Fibroblast of villous mesenchyme (primary cell): Measurements from ENCODE around the gene EPHA4. TPM values are rescaled to one million over a fixed set of nuclear protein-coding genes. Genes with fewer than 3 reads are reported as not detected.

Source experiments
- DNase-seq: peaks from one replicate; pipeline ENCODE4 v3.0.0-alpha.2; 2010; ENCODE audit warnings: low read depth
- H3K4me3 ChIP-seq: 2 replicates; pipeline ENCODE4 v1.5.1; 2011; ENCODE audit warnings: low read depth, mild to moderate bottlenecking, low read length
- total RNA-seq: library from RNA; depleted of rRNA; stranded (reverse); fragments of >200 nt; gene quantifications from 2 replicates; pipeline ENCODE4 v1.2.3, GENCODE V29; 2012
- TF ChIP-seq, protein P1 (sequence below): IDR thresholded peaks from 2 replicates; pipeline ENCODE4 v1.5.1; 2012; ENCODE audit warnings: low read depth, mild to moderate bottlenecking, low read length; ENCODE audit not compliant: insufficient read depth

EPHA4 gene
- total RNA-seq, 1 donor: 17.3 TPM

DNA sequence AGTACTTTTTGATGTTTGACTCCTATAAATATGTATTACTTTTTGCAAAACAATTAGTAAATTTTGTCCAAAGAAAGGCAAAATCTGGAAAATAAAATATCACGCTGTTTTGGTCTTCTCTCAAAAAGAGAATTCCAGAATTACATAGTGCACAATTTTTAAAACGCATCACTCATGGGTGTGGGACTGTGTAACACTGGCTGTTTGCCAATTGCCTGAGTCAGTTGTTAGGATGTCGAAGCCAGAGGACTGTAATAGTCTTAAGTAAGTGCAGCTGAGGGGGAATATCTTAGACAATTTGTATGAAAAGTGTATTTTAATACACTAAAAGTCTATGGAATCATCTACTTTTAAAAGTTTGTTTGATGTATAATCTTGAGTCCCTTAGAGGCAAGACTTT, 24.1 kb upstream of the EPHA4 start:
- peak; percentile 11 for DNase-seq
- TF ChIP-seq, protein P1, sequence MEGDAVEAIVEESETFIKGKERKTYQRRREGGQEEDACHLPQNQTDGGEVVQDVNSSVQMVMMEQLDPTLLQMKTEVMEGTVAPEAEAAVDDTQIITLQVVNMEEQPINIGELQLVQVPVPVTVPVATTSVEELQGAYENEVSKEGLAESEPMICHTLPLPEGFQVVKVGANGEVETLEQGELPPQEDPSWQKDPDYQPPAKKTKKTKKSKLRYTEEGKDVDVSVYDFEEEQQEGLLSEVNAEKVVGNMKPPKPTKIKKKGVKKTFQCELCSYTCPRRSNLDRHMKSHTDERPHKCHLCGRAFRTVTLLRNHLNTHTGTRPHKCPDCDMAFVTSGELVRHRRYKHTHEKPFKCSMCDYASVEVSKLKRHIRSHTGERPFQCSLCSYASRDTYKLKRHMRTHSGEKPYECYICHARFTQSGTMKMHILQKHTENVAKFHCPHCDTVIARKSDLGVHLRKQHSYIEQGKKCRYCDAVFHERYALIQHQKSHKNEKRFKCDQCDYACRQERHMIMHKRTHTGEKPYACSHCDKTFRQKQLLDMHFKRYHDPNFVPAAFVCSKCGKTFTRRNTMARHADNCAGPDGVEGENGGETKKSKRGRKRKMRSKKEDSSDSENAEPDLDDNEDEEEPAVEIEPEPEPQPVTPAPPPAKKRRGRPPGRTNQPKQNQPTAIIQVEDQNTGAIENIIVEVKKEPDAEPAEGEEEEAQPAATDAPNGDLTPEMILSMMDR: no peak
- H3K4me3 ChIP-seq: no peak overlapping the region

DNA sequence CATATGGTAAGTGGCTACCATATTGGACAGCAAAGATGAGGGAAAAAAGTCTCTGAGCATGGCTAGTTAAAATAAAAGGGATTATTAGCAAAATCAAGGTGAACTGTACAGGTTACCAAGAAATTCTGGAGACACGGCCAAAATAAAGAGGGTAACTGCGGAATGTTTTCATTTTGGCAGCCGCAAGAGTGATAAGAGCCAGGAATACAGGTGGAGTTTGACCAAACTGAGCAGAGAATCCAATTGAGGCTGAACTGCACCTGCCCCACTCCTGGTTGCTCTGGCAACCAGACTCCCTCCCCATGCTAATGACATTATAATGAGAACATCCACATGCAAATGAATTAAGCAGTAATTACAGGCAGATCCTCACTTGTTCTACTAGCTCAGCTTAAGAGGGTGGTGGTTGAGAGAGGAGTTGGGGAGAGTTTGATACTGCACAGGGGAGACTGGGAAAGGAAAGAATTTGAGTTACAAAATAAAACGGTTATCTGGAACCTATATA, 18.8 kb upstream of the EPHA4 start:
- DNase-seq: no peak
- TF ChIP-seq, protein P1: no peak
- H3K4me3 ChIP-seq: no peak overlapping the region

DNA sequence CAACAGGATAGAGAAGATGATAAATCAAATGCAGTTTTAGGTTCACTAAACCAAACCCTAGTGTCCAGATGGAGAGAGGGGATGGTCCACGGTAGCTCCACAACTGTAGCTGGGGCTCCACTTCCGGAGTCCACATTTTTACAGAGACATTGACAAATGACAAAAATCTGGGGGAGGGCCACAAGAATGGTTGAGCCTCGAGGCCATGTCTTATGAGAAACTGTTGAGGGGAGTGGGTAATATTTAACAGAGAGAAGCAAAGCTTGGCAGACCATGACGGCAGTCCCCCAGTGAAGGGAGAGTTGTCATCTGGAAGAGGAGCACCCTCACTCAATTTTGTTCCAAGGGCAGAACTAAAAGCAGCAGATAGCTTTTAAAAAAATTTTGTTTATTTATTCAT, 17.6 kb upstream of the EPHA4 start:
- TF ChIP-seq, protein P1: no peak
- no peak overlapping the region for H3K4me3 ChIP-seq
- DNase-seq: no peak

DNA sequence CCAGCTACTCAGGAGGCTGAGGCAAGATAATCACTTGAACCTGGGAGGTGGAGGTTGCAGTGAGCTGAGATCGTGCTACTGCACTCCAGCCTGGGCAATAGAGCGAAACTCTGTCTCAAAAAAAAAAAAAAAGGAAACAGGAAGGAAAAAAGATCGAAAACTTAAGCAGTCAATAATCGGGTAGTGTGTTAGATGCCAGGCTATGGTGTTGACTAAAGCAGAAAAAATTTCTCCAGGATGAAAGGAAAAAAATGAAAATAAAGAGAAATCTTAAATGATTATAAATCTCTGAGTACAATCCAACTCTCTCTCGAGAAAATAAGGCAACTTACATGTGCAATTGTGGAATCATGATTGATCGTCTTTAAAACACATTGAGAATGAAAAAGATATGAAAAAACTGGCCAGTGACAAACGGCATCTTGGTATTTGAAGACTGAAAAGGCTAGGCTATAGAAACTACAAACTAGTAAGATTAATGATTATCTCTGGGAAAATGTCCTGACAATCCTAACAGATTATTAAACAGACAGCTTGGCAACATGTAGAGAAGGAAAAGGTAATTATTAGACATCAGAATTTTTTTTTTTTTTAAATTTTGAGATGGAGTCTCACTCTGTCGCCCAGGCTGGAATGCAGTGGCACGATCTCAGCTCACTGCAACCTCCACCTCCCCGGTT, 16.3 kb upstream of the EPHA4 start:
- no peak overlapping the region for H3K4me3 ChIP-seq
- TF ChIP-seq, protein P1: no peak
- DNase-seq: no peak

DNA sequence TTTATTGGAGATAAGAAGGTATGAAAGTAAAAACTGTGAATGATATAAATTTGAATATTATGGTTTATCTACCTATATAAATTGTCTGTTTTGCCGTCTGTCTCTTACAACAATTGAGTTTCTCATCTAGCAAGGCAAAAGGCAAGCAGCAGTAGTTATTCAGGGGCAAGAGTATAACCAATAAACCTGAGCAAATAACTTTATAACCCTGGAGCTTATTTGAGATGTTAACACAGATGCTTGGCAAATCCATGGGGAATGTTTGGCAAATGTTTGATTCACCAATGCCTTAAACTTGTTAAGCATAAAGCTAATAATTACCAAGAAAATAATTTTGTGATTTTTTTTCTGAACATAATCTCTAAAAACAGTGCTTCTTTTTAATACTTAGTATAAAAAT, 9.9 kb upstream of the EPHA4 start:
- TF ChIP-seq, protein P1: no peak
- DNase-seq: no peak
- no peak overlapping the region for H3K4me3 ChIP-seq

DNA sequence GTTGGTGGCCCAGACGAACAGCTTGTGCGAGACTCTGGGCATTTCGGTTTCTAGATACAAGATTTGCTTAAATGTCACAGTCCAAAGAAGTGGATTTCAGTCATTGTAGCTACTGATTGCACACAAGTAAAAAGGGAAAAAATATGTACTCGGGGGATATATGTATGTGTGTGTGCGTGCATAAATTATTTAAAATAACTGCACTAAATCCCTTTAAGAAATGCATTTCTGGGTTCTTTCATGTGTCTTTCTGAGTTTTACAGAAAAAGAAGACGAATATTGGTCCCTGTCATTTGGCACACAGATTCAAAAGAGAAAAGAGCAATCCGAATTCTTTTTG, 2.1 kb upstream of the EPHA4 start:
- TF ChIP-seq, protein P1: no peak
- peak overlapping the region; percentile 64 for H3K4me3 ChIP-seq
- DNase-seq: no peak
